GM18873 (cell line): ENCODE data around the gene PRRT3.
"Not testable (repeated sequence)": the region's sequence is repeated elsewhere in the genome, so short reads cannot be mapped to it uniquely, and the experiment has no call there.

Source experiments
- ATAC-seq: cut with Tn5 transposase; IDR thresholded peaks from one replicate; pipeline ENCODE4 v1.9.1; 2021; ENCODE audit warnings: mild to moderate bottlenecking, moderate library complexity, moderate number of reproducible peaks; ENCODE audit not compliant: unreplicated experiment, low FRiP score

PRRT3 gene

GRCh38 chr3:9900965-9901415 lies 51.2 kb downstream of the PRRT3 start:
- ATAC-seq = not testable (repeated sequence)

- ATAC-seq = no peak
Measured at GRCh38 chr3:9899289-9899791, 52.9 kb downstream of the PRRT3 start.

- no peak for ATAC-seq
Measured at GRCh38 chr3:9898467-9899241, 53.6 kb downstream of the PRRT3 start.

- no peak for ATAC-seq
Measured at GRCh38 chr3:9897408-9898372, 54.5 kb downstream of the PRRT3 start.

GRCh38 chr3:9896755-9897407 lies 55.3 kb downstream of the PRRT3 start:
- ATAC-seq = not testable (repeated sequence)

GRCh38 chr3:9895715-9896114 lies 56.5 kb downstream of the PRRT3 start:
- ATAC-seq = not testable (repeated sequence)
